GM18520 (cell line): ENCODE measurements around the gene SUFU.
"Not testable (repeated sequence)": the region's sequence is repeated elsewhere in the genome, so short reads cannot be mapped to it uniquely, and the experiment has no call there.

ENCODE experiments used
- ATAC-seq: cut with Tn5 transposase; IDR thresholded peaks from one replicate; pipeline ENCODE4 v1.9.1; 2021; ENCODE audit not compliant: unreplicated experiment

Gene SUFU

GRCh38 chr10:102503264-102504178 is at the start of gene SUFU:
Gene SUFU (plus strand): TSS chr10:102503972. CDS start chr10:102504153, 181 bp downstream.
- ATAC-seq, result peak; percentile 50

DNA sequence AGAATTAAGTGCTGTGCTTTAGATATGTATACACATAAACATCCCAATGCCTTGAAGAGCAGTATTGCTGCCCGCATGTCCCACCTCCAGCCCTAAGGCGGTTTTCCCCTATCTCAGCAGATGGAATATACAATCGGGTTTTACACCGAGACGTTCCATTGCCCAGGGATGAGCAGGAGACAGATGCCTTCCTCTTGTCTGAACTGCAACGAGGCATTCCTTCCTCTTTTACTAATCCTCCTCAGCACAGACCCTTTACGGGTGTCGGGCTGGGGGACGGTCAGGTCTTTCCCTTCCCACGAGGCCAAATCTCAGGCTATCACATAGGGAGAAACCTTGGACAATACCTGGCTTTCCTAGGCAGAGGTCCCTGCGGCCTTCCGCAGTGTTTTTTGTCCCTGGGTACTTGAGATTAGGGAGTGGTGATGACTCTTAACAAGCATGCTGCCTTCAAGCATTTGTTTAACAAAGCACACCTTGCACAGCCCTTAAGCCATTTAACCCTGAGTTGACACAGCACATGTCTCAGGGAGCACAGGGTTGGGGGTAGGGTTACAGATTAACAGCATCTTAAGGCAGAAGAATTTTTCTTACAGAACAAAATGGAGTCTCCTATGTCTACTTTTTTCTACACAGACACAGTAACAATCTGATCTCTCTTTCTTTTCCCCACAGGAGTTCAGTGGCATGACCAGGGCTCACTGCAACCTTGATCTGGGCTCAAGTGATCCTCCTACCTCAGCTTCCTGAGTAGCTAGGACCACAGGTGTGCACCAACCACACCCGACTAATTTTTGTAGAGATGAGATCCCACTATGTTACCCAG is 48.9 kb upstream of the SUFU start:
- ATAC-seq, result not testable (repeated sequence)

DNA sequence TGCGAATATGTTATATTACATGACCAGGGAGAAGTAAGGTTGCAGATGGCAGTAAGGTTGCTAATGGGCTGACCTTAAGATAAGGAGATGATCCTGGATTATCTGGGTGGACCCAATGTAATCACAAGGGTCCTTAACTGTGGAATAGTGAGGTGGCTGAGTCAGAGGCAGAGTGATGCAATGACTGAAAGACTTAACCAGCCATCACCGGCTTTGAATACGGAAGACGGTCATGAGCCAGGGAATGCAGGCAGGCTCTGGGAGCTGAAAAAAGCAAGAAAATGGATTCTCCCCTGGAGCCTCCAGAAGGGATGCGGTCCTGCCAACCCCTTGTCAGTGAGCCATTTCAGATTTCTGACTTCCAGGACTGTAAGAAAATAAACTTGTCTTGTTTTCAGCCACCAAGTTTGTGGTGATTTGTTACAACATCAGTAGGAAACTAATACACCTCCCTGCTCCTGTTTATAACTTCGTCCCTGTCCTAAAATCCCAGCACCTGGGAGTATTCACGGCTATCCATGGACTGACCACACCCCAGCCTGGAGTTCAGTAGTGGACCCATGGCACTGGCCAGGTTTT is 47.8 kb upstream of the SUFU start:
- no peak for ATAC-seq

DNA sequence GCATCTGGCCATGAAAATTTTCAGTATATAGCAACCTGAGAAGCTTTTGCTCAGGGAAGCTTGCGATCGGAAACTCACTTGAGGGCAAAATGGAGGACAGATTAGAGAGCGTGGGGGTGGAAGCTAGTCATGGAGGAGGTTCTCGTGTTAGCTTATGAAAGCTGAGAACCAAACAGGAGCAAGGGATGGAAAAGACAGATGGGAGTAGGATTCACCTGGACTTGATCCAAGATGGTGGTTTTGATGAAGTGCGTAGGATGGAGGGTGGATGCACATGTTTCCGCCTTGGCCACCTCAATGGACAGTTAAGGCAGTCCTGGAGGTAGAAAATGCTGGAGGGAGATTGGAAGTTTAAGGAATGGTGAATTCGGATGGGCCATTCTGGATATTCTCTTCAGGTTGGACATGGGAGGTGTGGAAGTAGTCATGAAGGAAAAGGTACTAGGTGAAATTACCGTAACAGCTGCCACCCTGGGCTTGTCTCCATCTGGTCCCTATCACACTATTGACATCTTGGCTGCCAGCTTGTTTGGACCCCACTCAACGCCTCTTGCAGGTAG is 46.1 kb upstream of the SUFU start:
- ATAC-seq, result no peak

DNA sequence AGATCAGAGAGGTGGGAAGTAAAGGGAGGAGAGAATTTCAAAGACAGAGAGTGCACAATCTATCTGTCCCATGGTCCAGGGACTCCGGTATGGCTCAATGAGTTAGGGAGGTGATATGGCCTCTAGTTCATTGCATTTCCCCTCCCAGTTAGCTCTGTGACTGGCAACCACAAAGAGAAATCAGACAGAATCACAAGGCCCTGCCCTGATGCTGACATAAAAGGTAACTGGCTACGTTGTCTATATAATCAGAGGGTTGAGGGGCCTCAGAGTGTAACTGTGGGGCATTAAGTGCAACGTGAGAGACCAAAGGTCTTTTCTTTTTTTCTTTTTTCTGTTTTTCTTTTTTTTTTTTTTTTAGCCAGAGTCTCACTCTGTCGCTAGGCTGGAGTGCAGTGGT is 45.1 kb upstream of the SUFU start:
- ATAC-seq, result no peak

- ATAC-seq, result peak; percentile 5
Observed at GRCh38 chr10:102460836-102461186, 43.0 kb upstream of the SUFU start.

GRCh38 chr10:102461187-102462054 is 42.4 kb upstream of the SUFU start:
- peak; percentile 90 for ATAC-seq

DNA sequence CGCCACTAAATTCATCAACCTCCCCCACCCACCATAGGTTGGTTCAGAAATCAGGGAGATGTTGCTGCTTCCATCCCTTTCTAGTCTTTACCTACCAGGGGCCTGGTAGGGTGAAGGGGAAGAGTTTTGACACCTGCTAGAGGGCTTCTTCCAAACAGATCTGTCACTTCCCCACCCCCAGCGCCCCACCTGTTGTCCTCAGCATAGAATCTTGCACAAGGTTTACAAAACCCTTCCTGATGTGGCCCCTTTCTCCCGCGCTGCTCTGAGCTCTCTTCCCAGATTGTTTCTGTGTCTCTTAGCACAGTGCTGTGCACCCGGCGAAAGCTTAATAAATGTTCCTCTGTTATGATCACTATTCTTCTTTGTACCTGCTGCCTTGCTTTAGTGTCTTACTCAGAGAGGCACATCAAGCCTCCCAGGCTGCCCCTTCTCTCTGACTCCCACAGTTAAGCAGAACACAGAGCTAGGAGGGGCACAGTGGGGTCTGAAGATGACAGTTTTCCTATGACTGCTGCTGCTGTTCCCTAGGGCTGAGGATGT is 41.2 kb upstream of the SUFU start:
- no peak for ATAC-seq

GRCh38 chr10:102463983-102464382 is 39.8 kb upstream of the SUFU start:
- no peak for ATAC-seq

- no peak for ATAC-seq
Observed at GRCh38 chr10:102465466-102465865, 38.3 kb upstream of the SUFU start.

GRCh38 chr10:102467318-102467717 is 36.5 kb upstream of the SUFU start:
- ATAC-seq, result no peak

DNA sequence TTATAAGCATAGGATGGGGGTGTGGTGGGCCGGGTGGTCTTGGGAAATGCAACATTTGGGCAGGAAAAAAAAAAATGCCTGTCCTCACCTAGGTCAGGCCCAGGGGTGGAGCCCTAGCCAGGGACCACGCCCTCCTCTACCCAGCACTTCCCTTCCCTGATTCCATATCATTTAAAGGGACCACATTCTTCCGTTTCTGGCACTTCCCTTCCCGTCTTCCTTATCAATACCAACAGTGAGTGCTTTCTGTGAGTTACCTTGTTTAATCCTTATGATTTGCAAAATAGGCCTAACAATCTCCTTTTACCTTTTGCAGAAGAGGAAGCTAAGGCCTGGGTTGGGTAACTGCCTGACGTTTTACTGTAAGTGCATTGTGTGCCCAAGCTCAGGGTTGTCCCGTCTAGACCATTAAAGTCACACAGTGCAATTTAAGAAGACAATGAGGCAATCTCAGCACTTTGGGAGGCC is 35.8 kb upstream of the SUFU start:
- ATAC-seq, result no peak

DNA sequence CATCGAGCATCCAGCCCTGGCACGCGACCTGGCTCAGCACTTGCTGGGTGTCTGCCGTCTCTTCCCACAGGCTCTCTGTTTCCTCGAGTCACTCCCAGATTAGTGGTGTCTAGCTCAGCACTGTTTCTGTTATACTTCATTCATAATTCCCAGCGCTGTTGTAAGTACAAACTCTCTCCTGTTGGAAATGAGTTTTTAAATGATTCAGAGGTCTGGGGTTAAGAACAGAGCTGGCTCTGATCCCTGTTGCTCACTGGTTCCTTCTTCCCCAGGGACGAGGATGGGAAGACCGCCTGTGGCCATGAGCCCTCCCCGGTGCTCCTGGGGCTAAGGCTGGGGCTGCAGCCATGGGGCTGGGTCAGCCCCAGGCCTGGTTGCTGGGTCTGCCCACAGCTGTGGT is 35.1 kb upstream of the SUFU start:
- ATAC-seq, result no peak

DNA sequence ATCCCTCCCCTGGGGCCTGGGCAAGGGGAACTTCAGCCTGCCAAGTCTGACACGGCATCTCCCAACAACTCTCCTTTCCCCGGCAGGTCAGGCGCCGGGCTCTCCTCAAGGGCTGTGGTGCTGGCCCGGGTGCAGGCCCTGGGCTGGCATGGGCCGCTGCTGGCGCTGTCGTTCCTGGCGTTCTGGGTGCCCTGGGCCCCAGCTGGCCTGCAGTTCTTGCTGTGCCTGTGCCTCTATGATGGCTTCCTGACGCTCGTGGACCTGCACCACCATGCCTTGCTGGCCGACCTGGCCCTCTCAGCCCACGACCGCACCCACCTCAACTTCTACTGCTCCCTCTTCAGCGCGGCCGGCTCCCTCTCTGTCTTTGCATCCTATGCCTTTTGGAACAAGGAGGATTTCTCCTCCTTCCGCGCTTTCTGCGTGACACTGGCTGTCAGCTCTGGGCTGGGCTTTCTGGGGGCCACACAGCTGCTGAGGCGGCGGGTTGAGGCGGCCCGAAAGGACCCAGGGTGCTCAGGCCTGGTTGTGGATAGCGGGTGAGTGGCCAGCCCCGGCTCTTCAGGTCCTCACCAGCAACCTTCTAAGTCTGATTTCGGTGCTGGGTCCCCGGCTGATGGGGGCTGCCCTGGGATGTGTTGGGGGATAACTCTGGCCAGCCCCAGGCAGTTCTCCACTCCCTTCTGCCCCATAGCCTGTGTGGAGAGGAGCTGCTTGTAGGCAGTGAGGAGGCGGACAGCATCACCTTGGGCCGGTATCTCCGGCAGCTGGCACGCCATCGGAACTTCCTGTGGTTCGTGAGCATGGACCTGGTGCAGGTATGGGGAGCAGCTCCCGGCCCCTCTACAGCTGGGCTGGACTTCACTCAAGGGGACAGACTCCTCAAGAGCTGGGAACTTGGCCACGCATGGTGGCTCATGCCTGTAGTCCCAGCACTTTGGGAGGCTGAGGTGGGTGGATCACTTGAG is 32.9 kb upstream of the SUFU start:
- no peak for ATAC-seq

- no peak for ATAC-seq
Observed at GRCh38 chr10:102473445-102474331, 30.1 kb upstream of the SUFU start.

GRCh38 chr10:102475451-102476040 is 28.2 kb upstream of the SUFU start:
- no peak for ATAC-seq

GRCh38 chr10:102476466-102477141 is 27.2 kb upstream of the SUFU start:
- ATAC-seq, result no peak
